Immature natural killer cell (primary cell): ENCODE results near the gene CHD1L. TPM values are rescaled to one million over a fixed set of nuclear protein-coding genes. Genes with fewer than 3 reads are reported as not detected.
"Not testable (repeated sequence)": the region's sequence is repeated elsewhere in the genome, so short reads cannot be mapped to it uniquely, and the experiment has no call there.

ENCODE experiments used
- DNase-seq, 3 donors: peaks; one replicate each; pipeline ENCODE4 v3.0.0; 2022; ENCODE audit warnings: mixed read lengths in 1 of 3
- H3K27ac Mint-ChIP-seq, 6 donors: one replicate each; pipeline ENCODE4 v1.8.0; 2020; ENCODE audit warnings: mixed read lengths in 6 of 6, mild to moderate bottlenecking in 5 of 6, inconsistent platforms in 4 of 6, moderate library complexity in 3 of 6
- H3K27me3 Mint-ChIP-seq, 3 donors: one replicate each; pipeline ENCODE4 v1.8.0; 2020 to 2021; ENCODE audit warnings: low read depth in 3 of 3, mild to moderate bottlenecking in 3 of 3, mixed read lengths in 3 of 3, moderate library complexity in 3 of 3, inconsistent platforms in 1 of 3
- H3K36me3 Mint-ChIP-seq, 3 donors: one replicate each; pipeline ENCODE4 v1.8.0; 2020; ENCODE audit warnings: mixed read lengths in 3 of 3, inconsistent platforms in 2 of 3, mild to moderate bottlenecking in 2 of 3
- H3K4me1 Mint-ChIP-seq, 2 donors: one replicate each; pipeline ENCODE4 v1.8.0; 2020; ENCODE audit warnings: inconsistent platforms in 2 of 2, mild to moderate bottlenecking in 2 of 2, mixed read lengths in 2 of 2, moderate library complexity in 1 of 2
- H3K4me3 Mint-ChIP-seq, 5 donors: one replicate each; pipeline ENCODE4 v1.8.0; 2020; ENCODE audit warnings: mild to moderate bottlenecking in 5 of 5, mixed read lengths in 5 of 5, inconsistent platforms in 3 of 5, moderate library complexity in 3 of 5
- H3K9me3 Mint-ChIP-seq, 6 donors: one replicate each; pipeline ENCODE4 v1.8.0; 2020; ENCODE audit warnings: mild to moderate bottlenecking in 6 of 6, mixed read lengths in 6 of 6, inconsistent platforms in 4 of 6, moderate library complexity in 3 of 6
- polyA plus RNA-seq, 3 donors: library from polyadenylated mRNA; unstranded; fragments of 300-500 nt; fragmentation: Illumina TruSeq; gene quantifications; one replicate each; pipeline ENCODE4 v1.2.3, GENCODE V29; 2021

Gene CHD1L
- polyA plus RNA-seq, 3 donors from 2014 or later: 12.6 to 22.9 (median 14.3) TPM

GRCh38 chr1:147214842-147215539, 27.5 kb upstream of the CHD1L start:
- Mint-ChIP-seq H3K27me3 (no peaks in the 10 kb centered on the region), H3K4me3 (no peak overlapping the region), H3K4me1 (peaks cover 7 to 13% of the 10 kb centered on the region in 2 donors), H3K27ac (no peak overlapping the region), H3K36me3 (peaks cover 9 to 32% (median 28%) of the 10 kb centered on the region in 3 donors), H3K9me3 (no peaks in the 10 kb centered on the region)
- no peak for DNase-seq

GRCh38 chr1:147215540-147215916, 27.0 kb upstream of the CHD1L start:
- Mint-ChIP-seq H3K27me3 (no peaks in the 10 kb centered on the region), H3K27ac (no peak overlapping the region)

GRCh38 chr1:147216124-147216523, 26.4 kb upstream of the CHD1L start:
- no peak overlapping the region for H3K27ac Mint-ChIP-seq
- H3K4me3 Mint-ChIP-seq: no peak overlapping the region
- DNase-seq: no peak
- peaks cover 7 to 13% of the 10 kb centered on the region in 2 donors for H3K4me1 Mint-ChIP-seq
- H3K27me3 Mint-ChIP-seq: peaks cover 0 to 2% (median 0%) of the 10 kb centered on the region in 3 donors
- peaks cover 9 to 32% (median 28%) of the 10 kb centered on the region in 3 donors for H3K36me3 Mint-ChIP-seq
- H3K9me3 Mint-ChIP-seq: no peaks in the 10 kb centered on the region

More at GRCh38 chr1:147215540-147215916, 27.0 kb upstream of the CHD1L start:
- Mint-ChIP-seq H3K36me3 (peaks cover 9 to 32% (median 28%) of the 10 kb centered on the region in 3 donors), H3K4me1 (peaks cover 7 to 13% of the 10 kb centered on the region in 2 donors), H3K9me3 (no peaks in the 10 kb centered on the region), H3K4me3 (no peak overlapping the region)
- no peak for DNase-seq

GRCh38 chr1:147217141-147217540, 25.3 kb upstream of the CHD1L start:
- Mint-ChIP-seq H3K9me3 (no peaks in the 10 kb centered on the region), H3K4me1 (peaks cover 7 to 13% of the 10 kb centered on the region in 2 donors), H3K27ac (no peak overlapping the region), H3K4me3 (no peak overlapping the region), H3K27me3 (peaks cover 0 to 2% (median 0%) of the 10 kb centered on the region in 3 donors), H3K36me3 (peaks cover 9 to 33% (median 32%) of the 10 kb centered on the region in 3 donors)
- no peak for DNase-seq

- peaks cover 9 to 26% (median 19%) of the 10 kb centered on the region in 3 donors for H3K36me3 Mint-ChIP-seq
- no peak overlapping the region for H3K4me3 Mint-ChIP-seq
- peaks cover 0 to 2% (median under 1%) of the 10 kb centered on the region in 3 donors for H3K27me3 Mint-ChIP-seq
- H3K4me1 Mint-ChIP-seq: peaks cover 3 to 6% of the 10 kb centered on the region in 2 donors
- H3K27ac Mint-ChIP-seq: no peak overlapping the region
- no peaks in the 10 kb centered on the region for H3K9me3 Mint-ChIP-seq
- DNase-seq: no peak
Observed at GRCh38 chr1:147218606-147219005, 23.9 kb upstream of the CHD1L start.

- Mint-ChIP-seq H3K4me1 (peaks cover 24 to 30% of the 10 kb centered on the region in 2 donors), H3K36me3 (peaks cover 0 to 4% (median 4%) of the 10 kb centered on the region in 3 donors), H3K27ac (peak overlapping the region in 2 of 6 donors; percentile 5 to 55), H3K4me3 (peak overlapping the region; percentile 15 to 97 (median 56)), H3K27me3 (peaks cover 0 to 2% (median 1%) of the 10 kb centered on the region in 3 donors), H3K9me3 (no peaks in the 10 kb centered on the region)
- DNase-seq: no peak
Observed at GRCh38 chr1:147223740-147224615, 18.5 kb upstream of the CHD1L start.

GRCh38 chr1:147225193-147225730, 17.2 kb upstream of the CHD1L start, which contains the start of gene FMO5:
FMO5 (minus strand) TSS chr1:147225339; CDS start chr1:147225029, 310 bp downstream.
- Mint-ChIP-seq H3K4me1 (peaks cover 24 to 30% of the 10 kb centered on the region in 2 donors), H3K36me3 (peaks cover 0 to 4% (median 3%) of the 10 kb centered on the region in 3 donors), H3K27me3 (peaks cover 0 to 2% (median 1%) of the 10 kb centered on the region in 3 donors), H3K27ac (peak within 1 kb of the TSS; percentile 85 to 97 (median 94)), H3K9me3 (no peaks in the 10 kb centered on the region), H3K4me3 (peak within 1 kb of the TSS; percentile 95 to 99 (median 97))
- peak; percentile 43 to 59 (median 43) for DNase-seq

- H3K36me3 Mint-ChIP-seq, H3K9me3 Mint-ChIP-seq, H3K4me3 Mint-ChIP-seq, H3K27me3 Mint-ChIP-seq, H3K27ac Mint-ChIP-seq, DNase-seq, H3K4me1 Mint-ChIP-seq: not testable (repeated sequence)
Observed at GRCh38 chr1:147231032-147231431, 11.5 kb upstream of the CHD1L start.

GRCh38 chr1:147233903-147234302, 8.6 kb upstream of the CHD1L start:
- H3K4me3 Mint-ChIP-seq, H3K36me3 Mint-ChIP-seq, H3K9me3 Mint-ChIP-seq, H3K4me1 Mint-ChIP-seq, H3K27ac Mint-ChIP-seq, DNase-seq: not testable (repeated sequence)
- H3K27me3 Mint-ChIP-seq: peaks cover 3 to 16% (median 8%) of the 10 kb centered on the region in 3 donors

GRCh38 chr1:147235822-147236221, 6.7 kb upstream of the CHD1L start:
- no peak for DNase-seq
- no peak overlapping the region for H3K27ac Mint-ChIP-seq
- no peak overlapping the region for H3K4me3 Mint-ChIP-seq

GRCh38 chr1:147236448-147236847, 6.0 kb upstream of the CHD1L start:
- Mint-ChIP-seq H3K36me3 (no peaks in the 10 kb centered on the region), H3K9me3 (no peaks in the 10 kb centered on the region), H3K4me3 (no peak overlapping the region), H3K27ac (no peak overlapping the region), H3K4me1 (no peaks in the 10 kb centered on the region), H3K27me3 (peaks cover under 1 to 12% (median 6%) of the 10 kb centered on the region in 3 donors)
- DNase-seq: no peak

More at GRCh38 chr1:147235822-147236221, 6.7 kb upstream of the CHD1L start:
- Mint-ChIP-seq H3K9me3 (no peaks in the 10 kb centered on the region), H3K27me3 (peaks cover 3 to 16% (median 8%) of the 10 kb centered on the region in 3 donors), H3K36me3 (no peaks in the 10 kb centered on the region), H3K4me1 (no peaks in the 10 kb centered on the region)

GRCh38 chr1:147236959-147237791, 5.3 kb upstream of the CHD1L start:
- H3K4me1 Mint-ChIP-seq: peaks cover 2 to 5% of the 10 kb centered on the region in 2 donors

More at GRCh38 chr1:147236959-147237791, 5.3 kb upstream of the CHD1L start:
- Mint-ChIP-seq H3K9me3 (no peaks in the 10 kb centered on the region), H3K27me3 (peaks cover 0 to 10% (median 6%) of the 10 kb centered on the region in 3 donors), H3K27ac (no peak overlapping the region), H3K36me3 (no peaks in the 10 kb centered on the region), H3K4me3 (no peak overlapping the region)
- no peak for DNase-seq
